ENCODE results near the gene NDUFA7.

- no peak for TF ChIP-seq POLR2A (IDR thresholded peaks at IDR 0.05)
- TF ChIP-seq, protein P1, sequence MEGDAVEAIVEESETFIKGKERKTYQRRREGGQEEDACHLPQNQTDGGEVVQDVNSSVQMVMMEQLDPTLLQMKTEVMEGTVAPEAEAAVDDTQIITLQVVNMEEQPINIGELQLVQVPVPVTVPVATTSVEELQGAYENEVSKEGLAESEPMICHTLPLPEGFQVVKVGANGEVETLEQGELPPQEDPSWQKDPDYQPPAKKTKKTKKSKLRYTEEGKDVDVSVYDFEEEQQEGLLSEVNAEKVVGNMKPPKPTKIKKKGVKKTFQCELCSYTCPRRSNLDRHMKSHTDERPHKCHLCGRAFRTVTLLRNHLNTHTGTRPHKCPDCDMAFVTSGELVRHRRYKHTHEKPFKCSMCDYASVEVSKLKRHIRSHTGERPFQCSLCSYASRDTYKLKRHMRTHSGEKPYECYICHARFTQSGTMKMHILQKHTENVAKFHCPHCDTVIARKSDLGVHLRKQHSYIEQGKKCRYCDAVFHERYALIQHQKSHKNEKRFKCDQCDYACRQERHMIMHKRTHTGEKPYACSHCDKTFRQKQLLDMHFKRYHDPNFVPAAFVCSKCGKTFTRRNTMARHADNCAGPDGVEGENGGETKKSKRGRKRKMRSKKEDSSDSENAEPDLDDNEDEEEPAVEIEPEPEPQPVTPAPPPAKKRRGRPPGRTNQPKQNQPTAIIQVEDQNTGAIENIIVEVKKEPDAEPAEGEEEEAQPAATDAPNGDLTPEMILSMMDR (IDR thresholded peaks at IDR 0.05), result no peak
These were observed 21.1 kb upstream of the NDUFA7 start for GRCh38 chr19:8342316-8342683.

Measured in adrenal gland (tissue), 5 donors.